Jurkat, Clone E6-1 (cell line): ENCODE measurements around the gene PRKN.

Source experiments
- DNase-seq: peaks from one replicate; pipeline ENCODE4 v3.0.0-alpha.2; 2011; ENCODE audit warnings: low read depth, low spot score
- H3K4me3 ChIP-seq: 2 replicates; pipeline ENCODE4 v1.5.1; 2011; ENCODE audit warnings: mild to moderate bottlenecking, low read length, control low read depth, moderate library complexity

Gene PRKN

GRCh38 chr6:162076816-162077215 is 650.8 kb downstream of the PRKN start:
- H3K4me3 ChIP-seq: no peak overlapping the region
- DNase-seq: no peak

- DNase-seq: no peak
- H3K4me3 ChIP-seq: no peak overlapping the region
Measured at GRCh38 chr6:162074641-162075275, 652.8 kb downstream of the PRKN start.

DNA sequence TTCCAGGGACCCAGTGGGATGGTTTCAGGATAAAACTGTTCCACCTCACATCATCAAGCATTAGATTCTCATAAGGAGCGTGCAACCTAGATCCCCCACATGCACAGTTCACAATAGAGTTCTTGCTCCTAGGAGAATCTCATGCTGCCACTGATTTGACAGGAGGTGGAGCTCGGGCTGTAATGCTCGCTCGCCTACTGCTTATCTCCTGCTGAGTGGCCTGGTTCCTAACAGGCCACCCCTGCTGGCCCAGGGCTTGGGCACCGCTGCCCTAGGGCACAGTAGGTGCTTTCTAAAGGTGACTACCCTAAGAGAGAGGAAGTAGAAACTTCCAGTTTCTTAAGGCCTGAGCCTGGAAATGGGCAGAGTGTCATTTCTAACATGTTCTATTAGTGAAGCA is 656.9 kb downstream of the PRKN start:
- no peak for DNase-seq
- H3K4me3 ChIP-seq: no peak overlapping the region

GRCh38 chr6:162069995-162070394 is 657.6 kb downstream of the PRKN start:
- no peak for DNase-seq
- H3K4me3 ChIP-seq: no peak overlapping the region

DNA sequence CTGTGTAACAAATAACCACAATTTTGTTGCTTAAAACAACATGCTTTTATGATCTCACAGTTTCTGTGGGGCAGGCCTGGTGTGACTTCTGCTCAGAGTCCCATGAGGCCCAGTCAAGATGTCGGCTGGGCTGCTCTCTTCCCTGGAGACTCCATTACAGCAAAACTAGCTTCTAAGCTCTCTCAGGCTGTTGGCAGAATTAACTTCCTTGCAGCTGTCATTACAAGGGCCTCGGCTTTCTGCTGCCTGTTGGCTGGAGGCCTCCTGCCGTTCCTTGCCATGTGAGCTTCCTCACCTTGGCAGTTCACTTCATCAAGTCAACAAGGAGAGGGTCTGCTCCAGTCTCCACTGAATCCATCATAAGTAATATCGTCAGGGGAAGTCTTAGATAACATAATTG is 659.2 kb downstream of the PRKN start:
- H3K4me3 ChIP-seq: no peak overlapping the region
- no peak for DNase-seq

DNA sequence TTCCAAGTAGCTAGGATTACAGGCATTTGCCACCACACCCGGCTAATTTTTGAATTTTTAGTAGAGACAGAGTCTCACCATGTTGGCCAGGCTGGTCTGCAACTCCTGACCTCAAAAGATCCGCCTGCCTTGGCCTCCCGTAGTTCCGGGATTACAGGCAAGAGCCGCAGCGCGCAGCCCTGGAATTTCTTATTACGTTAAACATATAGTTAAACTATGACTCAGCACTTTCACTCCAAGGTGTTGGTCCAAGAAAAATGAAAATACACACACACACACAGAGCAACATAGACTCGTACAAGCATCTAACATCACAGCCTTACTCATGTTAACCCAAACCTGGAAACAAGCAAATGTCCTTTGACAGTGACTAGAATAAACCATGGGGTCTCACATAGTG is 663.9 kb downstream of the PRKN start:
- no peak overlapping the region for H3K4me3 ChIP-seq
- no peak for DNase-seq

DNA sequence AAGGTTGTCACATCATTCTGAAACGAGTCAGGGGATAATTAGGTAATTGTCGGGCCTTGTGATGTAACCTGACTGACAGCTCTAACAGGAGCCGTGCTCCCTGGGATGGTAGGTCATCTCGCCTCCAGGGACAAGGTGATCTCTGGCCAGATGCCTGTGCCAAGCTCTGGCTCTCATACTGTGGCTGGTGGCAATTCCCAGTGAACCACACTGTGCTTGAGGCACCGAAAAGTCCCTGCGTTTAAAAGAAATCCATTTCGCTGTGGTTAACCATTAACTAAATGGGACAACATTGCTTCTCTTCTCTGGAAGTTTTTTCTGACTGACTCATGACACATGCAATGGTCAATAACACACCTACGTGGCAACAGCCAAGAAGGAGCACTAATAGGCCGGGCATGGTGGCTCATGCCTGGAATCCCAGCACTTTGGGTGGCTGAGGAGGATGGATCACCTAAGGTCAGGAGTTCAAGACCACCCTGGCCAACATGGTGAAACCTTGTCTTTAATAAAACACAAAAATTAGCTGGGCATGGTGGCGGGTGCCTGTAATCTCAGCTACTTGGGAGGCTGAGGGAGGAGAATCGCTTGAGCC is 669.2 kb downstream of the PRKN start:
- no peak overlapping the region for H3K4me3 ChIP-seq
- DNase-seq: no peak

DNA sequence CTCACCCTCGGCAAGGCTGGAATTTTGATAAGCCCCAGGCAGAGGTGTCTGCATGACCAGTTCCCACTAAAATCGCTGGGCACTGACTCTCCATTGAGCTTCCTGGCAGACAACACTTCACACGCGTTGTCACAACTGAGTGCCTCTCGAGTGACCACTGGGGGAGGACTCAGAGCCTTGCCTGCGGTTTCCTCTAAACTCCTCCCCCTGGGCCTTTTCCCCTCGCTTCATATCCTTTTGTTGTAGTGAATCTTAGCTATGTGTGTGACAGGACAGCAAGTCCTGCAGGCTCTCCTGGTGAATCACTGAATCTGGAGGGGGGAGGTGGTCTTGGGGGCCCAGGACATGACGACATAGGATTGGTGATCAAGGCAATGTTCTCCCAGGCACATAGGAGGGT is 670.8 kb downstream of the PRKN start:
- no peak overlapping the region for H3K4me3 ChIP-seq
- no peak for DNase-seq

DNA sequence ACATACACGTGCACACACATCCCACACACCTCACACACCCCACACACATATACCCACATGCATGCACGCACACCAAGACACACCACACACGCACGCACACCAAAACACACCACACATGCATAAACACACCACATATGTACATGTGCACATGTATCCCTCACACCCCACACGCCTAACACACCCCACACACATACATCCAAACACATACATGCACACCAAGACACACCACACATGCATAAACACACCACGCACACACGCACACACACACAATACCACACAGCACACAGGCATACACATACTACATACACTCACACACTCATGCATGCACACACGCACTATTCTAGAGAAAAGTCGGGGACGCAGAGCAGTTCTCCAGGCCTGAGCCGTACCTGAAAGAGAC is 671.5 kb downstream of the PRKN start:
- no peak for DNase-seq
- no peak overlapping the region for H3K4me3 ChIP-seq

DNA sequence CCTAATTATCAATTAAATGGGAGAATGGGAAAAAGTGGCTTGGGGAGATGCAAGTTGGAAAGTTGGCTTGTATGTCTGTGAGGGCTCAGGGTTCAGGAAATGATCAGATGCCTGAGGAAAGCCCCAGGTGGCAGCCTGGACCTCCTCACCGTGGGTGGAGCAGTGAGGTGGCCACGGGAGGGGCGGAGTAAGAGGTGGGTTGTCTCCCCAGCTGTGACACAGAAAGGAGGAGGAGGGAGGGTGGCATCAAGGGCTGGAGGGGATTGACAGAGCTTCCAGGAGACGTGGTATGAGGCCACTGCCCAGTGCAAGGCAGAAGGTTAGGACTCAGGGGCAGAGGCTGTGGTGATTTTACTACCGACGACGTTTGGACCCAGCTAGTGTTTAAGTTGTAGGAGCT is 672.2 kb downstream of the PRKN start:
- DNase-seq: no peak
- no peak overlapping the region for H3K4me3 ChIP-seq

GRCh38 chr6:162053084-162053483 is 674.5 kb downstream of the PRKN start:
- H3K4me3 ChIP-seq: no peak overlapping the region
- no peak for DNase-seq

- DNase-seq: no peak
- no peak overlapping the region for H3K4me3 ChIP-seq
Measured at GRCh38 chr6:162050579-162050978, 677.0 kb downstream of the PRKN start.

DNA sequence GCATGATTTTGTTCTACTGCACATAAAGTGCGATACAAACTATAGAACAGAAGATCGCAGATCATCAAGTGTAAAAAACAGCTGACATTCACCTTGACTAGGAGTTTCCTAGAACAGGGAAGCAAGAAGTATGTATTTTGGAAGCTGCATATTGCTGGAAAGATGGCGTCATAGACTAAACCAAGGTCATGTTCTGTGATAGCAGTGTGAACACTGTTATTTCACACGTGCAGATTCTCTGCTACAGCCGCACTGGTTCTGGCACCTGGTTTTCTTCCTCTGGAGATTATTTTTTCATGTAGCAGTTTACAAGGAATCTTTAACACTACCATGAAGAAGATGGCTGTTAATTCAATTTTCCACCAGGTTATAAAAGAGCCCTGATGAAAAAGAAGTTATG is 681.2 kb downstream of the PRKN start:
- no peak overlapping the region for H3K4me3 ChIP-seq
- no peak for DNase-seq

DNA sequence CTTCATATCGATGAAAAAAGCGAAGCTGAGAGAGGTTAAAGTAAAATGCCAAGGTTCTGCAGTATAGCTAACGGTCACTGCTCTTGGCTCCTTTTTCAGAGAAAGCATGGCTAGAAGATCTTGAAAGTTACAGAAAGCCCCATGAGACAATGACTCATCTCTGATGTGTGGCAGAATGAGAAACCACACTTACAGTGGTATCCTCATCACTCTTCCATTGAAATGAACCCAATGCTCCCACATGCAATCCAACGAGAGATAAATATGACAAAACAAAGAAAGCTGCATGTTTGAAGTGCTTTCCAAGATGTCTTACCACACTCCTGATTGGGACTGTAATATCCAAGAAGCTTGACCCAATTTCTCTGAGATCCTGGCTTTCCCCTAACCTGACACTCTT is 694.9 kb downstream of the PRKN start:
- DNase-seq: no peak
- no peak overlapping the region for H3K4me3 ChIP-seq

DNA sequence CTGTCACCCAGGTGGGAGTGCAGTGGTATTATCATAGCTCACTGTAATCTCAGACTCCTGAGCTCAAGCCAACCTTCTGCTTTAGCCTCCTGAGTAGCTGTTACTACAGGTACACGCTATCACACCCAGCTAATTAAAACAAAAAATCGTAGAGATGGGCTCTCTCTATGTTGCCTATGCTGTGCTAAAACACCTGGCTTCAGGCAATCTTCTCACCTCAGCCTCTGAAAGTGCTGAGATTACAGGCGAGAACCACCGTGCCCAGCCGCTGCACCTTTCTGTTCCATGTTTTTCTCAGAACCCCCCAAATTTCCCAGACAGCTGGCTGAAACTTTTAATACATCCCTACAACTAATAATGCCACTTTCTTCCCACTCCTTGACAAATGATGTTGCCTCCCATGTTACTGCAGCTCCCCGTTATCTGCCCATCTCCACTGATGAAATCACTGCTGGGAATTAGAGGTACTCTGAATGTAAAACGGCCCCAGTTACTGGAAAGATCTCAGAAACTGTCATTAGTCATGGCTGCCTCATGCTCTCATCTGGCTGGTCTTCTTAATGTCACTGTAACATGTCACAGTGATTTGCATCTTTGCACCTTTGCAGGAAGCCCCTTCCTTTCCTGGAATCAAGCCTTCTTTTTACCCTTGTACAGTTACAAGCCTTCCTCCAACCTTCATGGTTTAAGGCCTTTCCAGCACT is 697.5 kb downstream of the PRKN start:
- no peak for DNase-seq
- H3K4me3 ChIP-seq: no peak overlapping the region

DNA sequence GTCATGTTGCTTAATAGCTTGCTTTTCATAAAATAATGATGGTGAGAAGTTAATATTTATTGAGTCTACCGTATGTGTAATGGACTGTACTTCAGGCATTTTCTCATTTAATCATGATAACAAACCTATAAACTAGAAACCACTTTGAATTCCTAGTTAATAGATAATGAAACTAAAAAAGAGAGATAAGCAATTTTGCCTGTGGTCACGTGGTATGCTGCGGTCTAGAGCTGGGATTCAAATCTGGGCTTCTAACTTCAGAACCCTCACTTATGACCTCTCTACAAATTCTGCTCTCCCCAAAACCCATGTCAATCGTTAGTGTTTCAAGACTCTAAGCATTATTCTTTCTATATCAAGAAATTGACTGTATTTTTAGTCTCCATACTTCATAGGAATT is 700.7 kb downstream of the PRKN start:
- no peak for DNase-seq
- H3K4me3 ChIP-seq: no peak overlapping the region

- no peak for DNase-seq
- H3K4me3 ChIP-seq: no peak overlapping the region
Measured at GRCh38 chr6:162026031-162026430, 701.5 kb downstream of the PRKN start.

DNA sequence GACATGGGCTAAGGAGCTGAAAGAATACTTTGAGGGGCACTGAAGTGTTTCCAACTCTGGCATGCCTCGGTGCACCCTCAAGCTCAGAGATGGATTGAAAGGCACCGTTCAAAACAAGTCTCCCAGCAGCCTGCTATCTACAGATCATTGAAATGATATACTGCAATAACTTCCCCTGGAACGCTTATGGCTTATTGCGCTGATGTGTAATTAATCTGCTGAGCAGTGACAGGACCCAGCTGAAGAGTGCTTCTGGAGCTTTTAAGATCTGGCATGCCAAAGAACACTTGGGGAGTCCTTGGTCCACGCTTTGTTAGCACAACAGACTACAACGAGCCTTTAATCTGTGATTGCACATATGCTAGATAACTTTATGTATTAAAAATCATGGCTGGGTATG is 708.2 kb downstream of the PRKN start:
- no peak for DNase-seq

DNA sequence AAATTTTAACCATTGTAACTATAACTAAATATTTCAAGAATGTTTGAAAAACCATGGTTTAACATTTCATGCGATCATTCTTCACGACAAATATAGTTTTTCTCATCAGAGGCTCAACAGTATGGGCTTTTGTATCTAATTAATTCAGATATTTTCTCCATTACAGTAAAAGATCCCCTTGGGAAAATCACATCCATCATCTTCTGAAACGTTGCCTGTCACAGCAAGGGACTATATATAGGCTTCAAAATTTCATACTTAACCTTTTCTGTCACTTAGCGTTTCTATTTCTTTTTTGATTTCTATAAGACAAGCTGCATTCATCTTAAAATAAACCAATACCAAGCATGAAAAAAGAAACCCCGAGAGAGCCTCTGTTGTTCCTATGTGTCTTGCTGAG is 710.0 kb downstream of the PRKN start:
- H3K4me3 ChIP-seq: no peak overlapping the region
- DNase-seq: no peak

More for the DNA sequence above, 708.2 kb downstream of the PRKN start:
- no peak overlapping the region for H3K4me3 ChIP-seq

GRCh38 chr6:162014069-162014811 is 713.3 kb downstream of the PRKN start:
- DNase-seq: no peak
- no peak overlapping the region for H3K4me3 ChIP-seq
